ENCODE data around the gene PALM3.

- TF ChIP-seq, protein P1, sequence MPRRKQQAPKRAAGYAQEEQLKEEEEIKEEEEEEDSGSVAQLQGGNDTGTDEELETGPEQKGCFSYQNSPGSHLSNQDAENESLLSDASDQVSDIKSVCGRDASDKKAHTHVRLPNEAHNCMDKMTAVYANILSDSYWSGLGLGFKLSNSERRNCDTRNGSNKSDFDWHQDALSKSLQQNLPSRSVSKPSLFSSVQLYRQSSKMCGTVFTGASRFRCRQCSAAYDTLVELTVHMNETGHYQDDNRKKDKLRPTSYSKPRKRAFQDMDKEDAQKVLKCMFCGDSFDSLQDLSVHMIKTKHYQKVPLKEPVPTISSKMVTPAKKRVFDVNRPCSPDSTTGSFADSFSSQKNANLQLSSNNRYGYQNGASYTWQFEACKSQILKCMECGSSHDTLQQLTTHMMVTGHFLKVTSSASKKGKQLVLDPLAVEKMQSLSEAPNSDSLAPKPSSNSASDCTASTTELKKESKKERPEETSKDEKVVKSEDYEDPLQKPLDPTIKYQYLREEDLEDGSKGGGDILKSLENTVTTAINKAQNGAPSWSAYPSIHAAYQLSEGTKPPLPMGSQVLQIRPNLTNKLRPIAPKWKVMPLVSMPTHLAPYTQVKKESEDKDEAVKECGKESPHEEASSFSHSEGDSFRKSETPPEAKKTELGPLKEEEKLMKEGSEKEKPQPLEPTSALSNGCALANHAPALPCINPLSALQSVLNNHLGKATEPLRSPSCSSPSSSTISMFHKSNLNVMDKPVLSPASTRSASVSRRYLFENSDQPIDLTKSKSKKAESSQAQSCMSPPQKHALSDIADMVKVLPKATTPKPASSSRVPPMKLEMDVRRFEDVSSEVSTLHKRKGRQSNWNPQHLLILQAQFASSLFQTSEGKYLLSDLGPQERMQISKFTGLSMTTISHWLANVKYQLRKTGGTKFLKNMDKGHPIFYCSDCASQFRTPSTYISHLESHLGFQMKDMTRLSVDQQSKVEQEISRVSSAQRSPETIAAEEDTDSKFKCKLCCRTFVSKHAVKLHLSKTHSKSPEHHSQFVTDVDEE (CRISPR knock-in tag; IDR thresholded peaks at IDR 0.05), result no peak
- TF ChIP-seq ZNF565 (CRISPR knock-in tag; conservative IDR thresholded peaks at IDR 0.05; ENCODE audit: low read depth) (no peak), SNAI2 (CRISPR knock-in tag; IDR thresholded peaks at IDR 0.05) (no peak)
Measured at GRCh38 chr19:14061081-14061749, 661 bp downstream of the PALM3 start.

Measured in SK-N-SH treated with all-trans-retinoic acid at 6 μM for 48 hours (cell line).